Hepatocyte (in vitro differentiated cells): ENCODE measurements around the gene CNOT10.

Source experiments
- EZH2 ChIP-seq: fragments of 200-600 bp; sonication (generic); IDR thresholded peaks from 2 replicates; pipeline ENCODE4 v1.6.1; 2016; ENCODE audit warnings: antibody characterized with exemption, mild to moderate bottlenecking, borderline replicate concordance
- EZH2phosphoT487 ChIP-seq: fragments of 200-600 bp; sonication (generic); IDR thresholded peaks from one replicate; pipeline ENCODE4 v1.6.1; 2018; ENCODE audit warnings: antibody characterized with exemption, mild to moderate bottlenecking, low read depth, moderate library complexity; ENCODE audit not compliant: unreplicated experiment, severe bottlenecking
- TF ChIP-seq, protein P1 (sequence below): fragments of 200-600 bp; sonication (generic); IDR thresholded peaks from 2 replicates; pipeline ENCODE4 v1.5.1; 2016; ENCODE audit warnings: antibody characterized with exemption, mild to moderate bottlenecking; ENCODE audit not compliant: poor library complexity

DNA sequence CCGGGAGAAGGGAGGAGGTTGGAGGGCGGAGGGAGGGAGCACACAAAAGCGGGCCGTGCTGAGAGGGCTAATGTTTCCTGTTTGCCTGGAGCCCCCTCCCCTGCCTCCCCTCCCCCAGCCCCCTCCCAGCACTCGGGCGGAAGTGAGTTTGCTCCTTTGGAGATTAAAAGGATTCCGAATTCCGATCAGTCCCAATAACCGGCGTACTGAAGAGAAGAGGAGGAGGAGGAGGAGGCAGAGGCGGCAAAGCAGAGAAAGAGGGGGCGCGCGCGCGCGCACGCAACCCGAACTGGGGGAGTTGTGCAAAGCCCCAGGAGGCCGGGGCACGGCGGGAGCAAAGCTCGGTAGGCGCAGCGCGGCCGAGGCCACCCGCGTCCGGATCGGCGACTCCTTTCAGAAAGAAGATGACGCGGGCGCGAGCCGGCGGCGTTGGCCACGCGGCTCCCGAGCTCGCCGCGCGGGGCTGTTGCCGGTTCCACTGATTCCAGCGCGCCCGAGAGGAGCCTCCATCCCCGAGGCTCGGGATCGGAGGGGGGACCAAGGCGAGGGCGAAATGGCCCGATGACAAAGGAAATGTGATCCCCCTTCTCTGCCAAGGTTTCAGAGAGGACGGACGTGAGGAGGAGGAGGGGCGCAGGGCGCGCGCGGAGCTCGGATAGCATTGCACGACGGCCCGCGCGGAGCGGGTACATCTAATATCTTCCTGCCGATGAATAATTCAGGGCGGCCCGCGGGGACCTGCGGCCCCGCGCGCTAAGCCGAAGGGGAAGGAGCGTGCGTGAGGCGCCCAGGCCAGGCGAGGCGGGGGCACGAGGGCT, 131.7 kb downstream of the CNOT10 start:
- TF ChIP-seq, protein P1, sequence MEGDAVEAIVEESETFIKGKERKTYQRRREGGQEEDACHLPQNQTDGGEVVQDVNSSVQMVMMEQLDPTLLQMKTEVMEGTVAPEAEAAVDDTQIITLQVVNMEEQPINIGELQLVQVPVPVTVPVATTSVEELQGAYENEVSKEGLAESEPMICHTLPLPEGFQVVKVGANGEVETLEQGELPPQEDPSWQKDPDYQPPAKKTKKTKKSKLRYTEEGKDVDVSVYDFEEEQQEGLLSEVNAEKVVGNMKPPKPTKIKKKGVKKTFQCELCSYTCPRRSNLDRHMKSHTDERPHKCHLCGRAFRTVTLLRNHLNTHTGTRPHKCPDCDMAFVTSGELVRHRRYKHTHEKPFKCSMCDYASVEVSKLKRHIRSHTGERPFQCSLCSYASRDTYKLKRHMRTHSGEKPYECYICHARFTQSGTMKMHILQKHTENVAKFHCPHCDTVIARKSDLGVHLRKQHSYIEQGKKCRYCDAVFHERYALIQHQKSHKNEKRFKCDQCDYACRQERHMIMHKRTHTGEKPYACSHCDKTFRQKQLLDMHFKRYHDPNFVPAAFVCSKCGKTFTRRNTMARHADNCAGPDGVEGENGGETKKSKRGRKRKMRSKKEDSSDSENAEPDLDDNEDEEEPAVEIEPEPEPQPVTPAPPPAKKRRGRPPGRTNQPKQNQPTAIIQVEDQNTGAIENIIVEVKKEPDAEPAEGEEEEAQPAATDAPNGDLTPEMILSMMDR, result no peak
- TF ChIP-seq EZH2, result no peak
- TF ChIP-seq EZH2phosphoT487, result no peak
